SW480 (cell line): ENCODE data around the gene ZNF534.
"Not testable (repeated sequence)": the region's sequence is repeated elsewhere in the genome, so short reads cannot be mapped to it uniquely, and the experiment has no call there.

ENCODE experiments used
- DNase-seq: peaks from one replicate; pipeline ENCODE4 v3.0.0-alpha.2; 2016; ENCODE audit warnings: low spot score

ZNF534 gene

GRCh38 chr19:52428937-52429336, at the start of gene ZNF534:
ZNF534 (plus strand) TSS chr19:52429148; CDS start chr19:52431475, 2,327 bp downstream.
- DNase-seq: no peak

GRCh38 chr19:52391135-52391534, 37.8 kb upstream of the ZNF534 start:
- no peak for DNase-seq

GRCh38 chr19:52397310-52398080, 31.5 kb upstream of the ZNF534 start, which contains the start of gene ZNF528:
ZNF528 (plus strand) TSS chr19:52397849; CDS start chr19:52402014, 4,165 bp downstream.
- no peak for DNase-seq

- no peak for DNase-seq
These were observed 30.9 kb upstream of the ZNF534 start for GRCh38 chr19:52398081-52398441.

- no peak for DNase-seq
These were observed 18.7 kb upstream of the ZNF534 start for GRCh38 chr19:52410276-52410675.

GRCh38 chr19:52415711-52416110, 13.2 kb upstream of the ZNF534 start:
- no peak for DNase-seq

GRCh38 chr19:52442179-52442578, 13.2 kb downstream of the ZNF534 start:
- DNase-seq: no peak

- no peak for DNase-seq
These were observed 15.6 kb downstream of the ZNF534 start for GRCh38 chr19:52444506-52444905.

- DNase-seq: no peak
These were observed 22.3 kb downstream of the ZNF534 start for GRCh38 chr19:52451241-52451640.

GRCh38 chr19:52453324-52454094, 24.6 kb downstream of the ZNF534 start, which contains the start of gene ZNF578:
ZNF578 (plus strand) TSS chr19:52453553; CDS start chr19:52501846, 48,293 bp downstream.
- no peak for DNase-seq

- peak; percentile 20 for DNase-seq
These were observed 36.0 kb downstream of the ZNF534 start for GRCh38 chr19:52464798-52465470.

GRCh38 chr19:52473655-52474350, 44.9 kb downstream of the ZNF534 start:
- DNase-seq: no peak

GRCh38 chr19:52474351-52475127, 45.6 kb downstream of the ZNF534 start:
- DNase-seq: no peak

- not testable (repeated sequence) for DNase-seq
These were observed 55.3 kb downstream of the ZNF534 start for GRCh38 chr19:52484111-52484743.

- not testable (repeated sequence) for DNase-seq
These were observed 56.1 kb downstream of the ZNF534 start for GRCh38 chr19:52485064-52485463.

- DNase-seq: not testable (repeated sequence)
These were observed 56.8 kb downstream of the ZNF534 start for GRCh38 chr19:52485561-52486240.

GRCh38 chr19:52492201-52492993, 63.4 kb downstream of the ZNF534 start:
- no peak for DNase-seq

GRCh38 chr19:52492994-52493470, 64.1 kb downstream of the ZNF534 start:
- no peak for DNase-seq

- DNase-seq: no peak
These were observed 65.6 kb downstream of the ZNF534 start for GRCh38 chr19:52494518-52494917.
